Spinal cord (tissue), 10 donors: ENCODE measurements around the gene TNFRSF1A. TPM values are rescaled to one million over a fixed set of nuclear protein-coding genes. Genes with fewer than 3 reads are reported as not detected.

Source experiments
- DNase-seq, 6 donors: peaks; one replicate each; pipeline versions ENCODE4 v3.0.0 to v3.0.0-alpha.2; 2013 to 2015; ENCODE audit warnings: low spot score in 6 of 6, low read depth in 4 of 6
- H3K27ac ChIP-seq: one replicate; pipeline ENCODE4 v1.5.1; 2013; ENCODE audit warnings: low read depth, low read length, control low read depth
- H3K27me3 ChIP-seq: one replicate; pipeline ENCODE4 v1.6.1; 2013; ENCODE audit warnings: low read length; ENCODE audit not compliant: control insufficient read depth, insufficient read depth
- H3K36me3 ChIP-seq: one replicate; pipeline ENCODE4 v1.6.1; 2013; ENCODE audit warnings: low read length; ENCODE audit not compliant: control insufficient read depth, insufficient read depth
- H3K4me1 ChIP-seq: one replicate; pipeline ENCODE4 v1.6.1; 2013; ENCODE audit warnings: low read length; ENCODE audit not compliant: control insufficient read depth, insufficient read depth
- H3K4me3 ChIP-seq: one replicate; pipeline ENCODE4 v1.5.1; 2013; ENCODE audit warnings: low read depth, low read length, control low read depth
- H3K9me3 ChIP-seq: one replicate; pipeline ENCODE4 v1.6.1; 2013; ENCODE audit warnings: low read length; ENCODE audit not compliant: control insufficient read depth, insufficient read depth
- WGBS: methylation state at CpG from one replicate; pipeline ENCODE4 v1.1.5; 2013; ENCODE audit warnings: missing lambda C conversion rate; ENCODE audit not compliant: insufficient coverage; 5-methylcytosine and 5-hydroxymethylcytosine counted together
- polyA plus RNA-seq, 2 donors: library from polyadenylated mRNA; unstranded; fragments of 120-200 nt; gene quantifications; one replicate each; pipeline ENCODE4 v1.2.1, GENCODE V29; 2013; ENCODE audit not compliant: insufficient read length in 2 of 2
- total RNA-seq, 2 donors: library from RNA; depleted of rRNA in 1 of 2; stranded (reverse); fragments of 120-200 nt in 1 of 2; fragments of >200 nt in 1 of 2; gene quantifications; one replicate each; pipeline versions ENCODE4 v1.2.3 to v1.2.4, GENCODE V29; 2013 to 2014
- donor health status: healthy.

The TNFRSF1A gene
- total and polyA plus RNA-seq, 4 donors = 38.1 to 62.4 (median 55.6) TPM

DNA sequence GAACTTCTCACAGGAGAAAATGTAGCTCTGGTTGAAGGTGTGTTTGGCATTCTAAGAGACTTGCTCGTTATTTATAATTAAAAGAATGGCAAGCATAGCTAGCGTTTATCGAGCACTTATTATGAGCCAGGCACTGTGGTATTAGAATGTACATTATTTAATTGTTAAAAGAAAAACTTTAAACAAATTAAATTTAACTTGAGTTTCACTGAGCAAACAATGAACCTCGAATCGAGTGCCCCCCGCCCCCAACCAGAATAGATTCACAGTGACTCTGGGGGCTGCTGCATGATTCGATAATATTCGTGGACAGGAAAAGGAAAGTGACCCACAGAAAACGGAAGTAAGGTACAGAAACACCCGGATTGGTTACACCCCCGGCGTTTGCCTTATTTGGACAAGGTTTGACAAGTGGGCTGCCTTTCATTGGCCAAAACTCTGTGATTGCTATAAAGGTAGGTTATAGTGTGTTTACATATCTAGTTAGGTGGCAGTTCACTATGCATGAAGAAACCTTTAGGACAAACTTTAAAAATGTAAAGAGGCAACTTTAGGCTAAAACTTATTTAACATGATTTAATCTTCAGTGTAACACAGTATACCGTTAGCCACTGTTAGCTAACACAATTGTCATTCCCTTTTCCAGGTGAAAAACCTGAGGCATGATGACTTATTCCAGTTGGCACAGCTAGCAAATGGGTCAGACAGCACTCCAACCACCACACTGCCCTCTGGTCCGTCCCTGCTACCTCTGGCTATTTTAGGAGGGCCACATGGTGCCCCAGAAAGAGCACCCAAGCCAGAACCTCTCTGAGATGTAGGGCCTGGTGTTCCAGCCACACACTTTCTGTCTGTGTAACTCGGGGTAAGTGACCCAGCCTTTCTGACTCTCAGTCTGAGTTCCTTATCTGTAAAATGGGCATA lies 26.4 kb upstream of the TNFRSF1A start:
- peaks cover 13% of the 10 kb centered on the region for H3K4me1 ChIP-seq
- DNase-seq = no peak
- H3K27me3 ChIP-seq = peaks cover 4% of the 10 kb centered on the region
- 81% methylated on average over 8 of the region's 15 CpGs for WGBS
- H3K36me3 ChIP-seq = no peaks in the 10 kb centered on the region
- no peak overlapping the region for H3K27ac ChIP-seq
- H3K4me3 ChIP-seq = no peak overlapping the region
- no peaks in the 10 kb centered on the region for H3K9me3 ChIP-seq

DNA sequence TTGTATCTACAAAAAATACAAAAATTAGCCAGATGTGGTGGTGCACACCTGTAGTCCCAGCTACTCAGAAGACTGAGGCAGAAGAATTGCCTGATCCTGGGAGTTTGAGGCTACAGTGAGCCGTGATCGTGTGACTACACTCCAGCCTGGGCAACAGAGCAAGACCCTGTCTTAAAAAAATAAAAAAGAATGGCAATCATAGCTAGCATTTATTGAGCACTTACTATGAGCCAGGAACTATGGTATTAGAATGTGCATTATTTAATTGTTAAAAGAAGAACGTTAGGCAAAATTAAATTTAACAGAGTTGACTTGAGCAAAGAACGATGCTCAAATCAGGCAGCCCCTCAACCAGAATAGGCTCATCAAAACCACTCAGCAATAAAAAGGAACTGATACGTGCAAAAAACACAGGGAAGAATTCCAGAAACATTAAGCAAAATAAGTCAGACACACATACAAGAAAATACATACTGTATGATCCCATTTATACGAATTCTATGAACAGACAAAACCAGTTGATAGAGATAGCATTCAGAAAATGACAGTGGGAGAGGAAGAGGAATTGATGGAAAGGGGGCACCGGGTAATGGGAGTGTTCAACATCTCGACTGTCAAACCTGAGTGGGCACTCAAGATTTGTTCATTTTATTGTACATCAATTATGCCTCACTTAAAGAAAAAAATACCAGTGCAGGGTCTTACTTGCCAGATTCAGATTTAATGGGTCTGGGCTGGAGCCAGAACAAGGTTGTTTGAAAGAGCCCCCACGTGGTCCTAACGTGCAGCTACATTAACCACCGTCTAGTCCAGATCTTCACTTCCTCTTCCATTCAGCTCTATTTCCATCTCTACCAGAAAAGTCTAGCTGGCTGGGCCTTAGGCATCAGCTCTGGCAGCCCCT lies 25.4 kb upstream of the TNFRSF1A start:
- WGBS = no CpG with 5 or more reads among the region's 11 CpGs
- Histone ChIP-seq H3K36me3 (no peaks in the 10 kb centered on the region), H3K27ac (no peak overlapping the region), H3K27me3 (peaks cover 4% of the 10 kb centered on the region), H3K4me3 (no peak overlapping the region), H3K4me1 (peaks cover 10% of the 10 kb centered on the region), H3K9me3 (no peaks in the 10 kb centered on the region)
- DNase-seq = peak in 1 of 6 donors; percentile 33

DNA sequence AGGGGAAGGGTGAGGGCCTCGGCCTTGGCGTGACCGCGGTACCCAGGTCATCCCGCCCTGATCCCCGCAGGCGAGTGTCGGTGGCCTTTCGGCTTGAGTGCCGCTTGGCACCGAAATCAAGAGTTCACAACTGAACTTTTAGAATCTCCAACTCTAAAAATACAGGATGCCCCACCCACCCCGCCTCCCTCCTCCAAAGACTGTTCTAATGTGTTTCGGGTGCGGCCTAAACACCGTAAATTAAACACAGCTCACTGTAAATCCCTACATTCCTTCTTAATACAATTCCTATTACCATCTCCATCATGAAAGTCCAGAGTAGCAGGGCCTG lies 22.1 kb upstream of the TNFRSF1A start:
- DNase-seq = no peak
- H3K9me3 ChIP-seq = no peaks in the 10 kb centered on the region
- H3K27ac ChIP-seq = no peak overlapping the region
- peaks cover 8% of the 10 kb centered on the region for H3K4me1 ChIP-seq
- WGBS = 75% methylated on average over 10 of the region's 15 CpGs
- peak overlapping the region; percentile 26 for H3K4me3 ChIP-seq
- peaks cover 10% of the 10 kb centered on the region for H3K27me3 ChIP-seq
- no peaks in the 10 kb centered on the region for H3K36me3 ChIP-seq

DNA sequence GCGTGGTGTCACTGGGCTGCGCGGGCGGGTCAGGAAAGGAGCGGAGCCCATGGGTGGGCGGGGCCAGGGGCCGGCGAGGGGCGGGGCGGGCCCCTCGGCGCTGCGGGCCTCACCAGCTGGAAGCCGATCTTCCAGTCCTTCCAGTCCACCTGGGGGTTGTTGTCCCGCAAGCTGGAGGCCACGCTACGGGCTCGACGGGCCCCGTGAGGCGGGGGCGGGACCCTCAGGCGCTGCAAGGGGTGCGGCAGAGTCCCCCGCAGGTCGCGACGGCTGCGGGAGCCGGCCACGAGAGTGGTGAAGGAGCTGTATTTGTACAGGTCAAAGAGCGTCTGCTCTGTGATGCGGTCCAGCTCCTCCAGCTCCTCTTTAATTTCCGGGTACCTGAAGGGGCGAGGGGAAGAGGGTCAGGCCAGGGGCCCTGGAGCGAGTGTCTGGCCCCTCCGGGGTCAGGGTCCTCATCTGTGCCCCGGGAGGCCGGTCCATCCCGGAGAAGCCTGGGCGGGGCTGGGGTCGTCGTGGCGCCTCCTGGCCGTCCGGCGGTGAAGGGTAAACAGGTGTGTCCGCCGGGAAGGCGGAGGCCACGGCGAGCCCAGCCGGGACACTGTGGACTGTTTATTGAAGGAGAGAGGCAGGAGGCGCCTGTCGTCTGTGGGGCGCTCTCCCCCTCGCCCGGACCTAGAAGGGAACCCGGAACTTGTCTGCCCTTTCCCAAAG lies 21.6 kb upstream of the TNFRSF1A start:
- Histone ChIP-seq H3K27ac (no peak overlapping the region), H3K36me3 (no peaks in the 10 kb centered on the region), H3K4me3 (peak overlapping the region; percentile 26), H3K9me3 (no peaks in the 10 kb centered on the region), H3K27me3 (peaks cover 10% of the 10 kb centered on the region), H3K4me1 (peaks cover 8% of the 10 kb centered on the region)
- 6% methylated on average over 59 of the region's 59 CpGs for WGBS
- DNase-seq = peak in 1 of 6 donors; percentile 47

DNA sequence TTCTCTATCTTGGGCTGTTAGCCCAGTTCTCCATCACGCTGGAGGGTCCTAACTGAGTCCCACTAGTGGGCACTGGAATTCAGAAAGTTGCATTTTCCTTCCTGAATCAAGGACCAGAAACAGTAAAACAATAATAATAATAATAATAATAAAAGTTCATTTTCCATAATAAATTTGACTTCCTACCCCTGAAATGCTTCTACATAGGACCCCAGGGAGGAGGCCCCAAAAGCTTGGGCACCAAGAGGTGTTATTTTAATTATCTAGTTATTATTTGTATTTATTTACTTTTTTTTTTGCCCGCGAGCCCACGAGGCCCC lies 21.1 kb upstream of the TNFRSF1A start:
- DNase-seq = no peak
- Histone ChIP-seq H3K4me3 (peak overlapping the region; percentile 26), H3K27me3 (peaks cover 10% of the 10 kb centered on the region), H3K4me1 (peaks cover 8% of the 10 kb centered on the region), H3K9me3 (no peaks in the 10 kb centered on the region), H3K36me3 (no peaks in the 10 kb centered on the region), H3K27ac (no peak overlapping the region)
- WGBS = 0% methylated on average over 3 of the region's 4 CpGs

- H3K27me3 ChIP-seq = peaks cover 10% of the 10 kb centered on the region
- 100% methylated on average over 1 of the region's 3 CpGs for WGBS
- H3K9me3 ChIP-seq = no peaks in the 10 kb centered on the region
- no peak overlapping the region for H3K4me3 ChIP-seq
- peaks cover 8% of the 10 kb centered on the region for H3K4me1 ChIP-seq
- H3K27ac ChIP-seq = no peak overlapping the region
- DNase-seq = no peak
- no peaks in the 10 kb centered on the region for H3K36me3 ChIP-seq
These were observed 20.5 kb upstream of the TNFRSF1A start for GRCh38 chr12:6362403-6362802.

DNA sequence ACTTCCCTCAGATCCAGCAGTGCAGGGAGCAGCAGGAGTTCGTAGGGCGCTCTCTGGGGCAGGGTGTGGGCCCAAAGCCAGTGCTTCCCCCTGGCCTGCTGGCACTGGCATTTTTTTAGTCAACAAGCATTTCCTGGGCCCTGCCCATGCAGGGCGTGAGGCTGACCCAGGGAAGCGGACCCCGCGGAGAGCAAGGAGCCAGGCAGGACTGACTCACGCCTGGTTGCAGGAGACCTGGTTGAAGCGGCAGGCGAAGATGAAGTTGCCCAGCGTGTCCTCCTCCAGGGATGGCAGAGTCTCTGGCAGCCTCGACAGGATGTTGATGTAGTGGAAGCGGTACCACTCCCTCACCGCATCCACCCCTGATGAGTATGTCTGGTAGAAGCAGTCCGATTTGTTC lies 20.0 kb upstream of the TNFRSF1A start:
- DNase-seq = no peak
- H3K27ac ChIP-seq = no peak overlapping the region
- no peaks in the 10 kb centered on the region for H3K36me3 ChIP-seq
- peaks cover 10% of the 10 kb centered on the region for H3K27me3 ChIP-seq
- H3K4me1 ChIP-seq = peaks cover 8% of the 10 kb centered on the region
- no peak overlapping the region for H3K4me3 ChIP-seq
- WGBS = 89% methylated on average over 14 of the region's 14 CpGs
- no peaks in the 10 kb centered on the region for H3K9me3 ChIP-seq

GRCh38 chr12:6360578-6361490 lies 19.0 kb upstream of the TNFRSF1A start:
- Histone ChIP-seq H3K4me3 (no peak overlapping the region), H3K4me1 (peaks cover 8% of the 10 kb centered on the region), H3K36me3 (no peaks in the 10 kb centered on the region), H3K27me3 (peaks cover 10% of the 10 kb centered on the region), H3K9me3 (no peaks in the 10 kb centered on the region), H3K27ac (no peak overlapping the region)
- no peak for DNase-seq
- WGBS = 90% methylated on average over 3 of the region's 11 CpGs
